HCT116 (cell line): ENCODE measurements around the gene FOXA2. TPM values are rescaled to one million over a fixed set of nuclear protein-coding genes. Genes with fewer than 3 reads are reported as not detected.

Experiments
- ATAC-seq: fragments of 200-7000 bp; cut with Tn5 transposase; 2 replicates; pipeline ENCODE4 v1.9.1; 2020; ENCODE audit warnings: mild to moderate bottlenecking, moderate library complexity
- BruUV-seq: library from RNA; stranded (reverse); fragments of 400-500 nt; replicated peaks from 2 replicates; lab custom pipeline; 2021; lab: Mats Ljungman, UMichigan
- CTCF ChIA-PET: fragments of 300-600 bp; sonication (Branson Sonifier 250); formaldehyde crosslinking; loops from one replicate; lab custom pipeline; 2021; ENCODE audit warnings: antibody characterized with exemption; lab: Charles Lee
- POLR2A ChIA-PET: fragments of 300-600, 350-600 bp; sonication (Branson Sonifier 250); formaldehyde crosslinking; loops from one replicate; lab custom pipeline; 2021; ENCODE audit warnings: antibody characterized with exemption; lab: Charles Lee
- RAD21 ChIA-PET, 2 experiments: fragments of 300-600 bp; sonication (Branson Sonifier 250); formaldehyde crosslinking; loops; one replicate each; lab custom pipeline; 2023; ENCODE audit warnings: low total read pairs in 2 of 2; ENCODE audit not compliant: uncharacterized antibody in 2 of 2, unreplicated experiment in 2 of 2, low non-redundant PET in 1 of 2; lab: Charles Lee
- DNase-seq: peaks from one replicate; pipeline ENCODE4 v3.0.0-alpha.2; 2010; ENCODE audit warnings: low read depth, low spot score
- H2AFZ ChIP-seq: fragments of 200-600 bp; shearing (Covaris generic), sonication (generic); 2 replicates; pipeline ENCODE4 v1.6.1; 2017; ENCODE audit warnings: low read depth, mixed run types, mixed read lengths, antibody characterized with exemption, low read length; ENCODE audit not compliant: poor library complexity, severe bottlenecking
- H3K27ac ChIP-seq: 2 replicates; pipeline ENCODE4 v1.5.1; 2012; ENCODE audit warnings: low read depth, low read length
- H3K27me3 ChIP-seq: fragments of 200-600 bp; sonication (generic); 2 replicates; pipeline ENCODE4 v1.6.1; 2016; ENCODE audit warnings: mixed run types, low read length, mixed read lengths; ENCODE audit not compliant: insufficient read depth
- H3K36me3 ChIP-seq, 2 experiments: fragments of 200-500 bp in 1 of 2; fragments of 200-600 bp in 1 of 2; sonication (Bioruptor generic) in 1 of 2; sonication (generic) in 1 of 2; 2 replicates each; pipeline versions ENCODE4 v1.5.1 to v1.6.1; 2014 to 2016; ENCODE audit warnings: low read length in 2 of 2, inconsistent platforms in 1 of 2, mixed read lengths in 1 of 2, mixed run types in 1 of 2; ENCODE audit not compliant: insufficient read depth in 2 of 2, control insufficient read depth in 1 of 2
- H3K4me1 ChIP-seq, 2 experiments: fragments of 200-600 bp in 1 of 2; sonication (generic) in 1 of 2; 2 replicates each; pipeline versions ENCODE4 v1.5.1 to v1.6.1; 2012 to 2017; ENCODE audit warnings: low read length in 2 of 2, inconsistent platforms in 1 of 2, mild to moderate bottlenecking in 1 of 2, mixed read lengths in 1 of 2, mixed run types in 1 of 2, moderate library complexity in 1 of 2; ENCODE audit not compliant: insufficient read depth in 2 of 2, control insufficient read depth in 1 of 2
- H3K4me2 ChIP-seq: fragments of 200-600 bp; sonication (generic); 2 replicates; pipeline ENCODE4 v1.6.1; 2017; ENCODE audit warnings: mixed run types, low read length, mixed read lengths
- H3K4me3 ChIP-seq, 2 experiments: fragments of 200-600 bp in 1 of 2; sonication (generic) in 1 of 2; replicated peaks in 1 of 2; 2 replicates each; pipeline ENCODE4 v1.5.1; 2011 to 2016; ENCODE audit warnings: low read length in 2 of 2, control low read depth in 1 of 2, low read depth in 1 of 2, mild to moderate bottlenecking in 1 of 2, mixed read lengths in 1 of 2, mixed run types in 1 of 2
- H3K79me2 ChIP-seq: fragments of 200-600 bp; sonication (generic); 2 replicates; pipeline ENCODE4 v1.6.1; 2017; ENCODE audit warnings: mild to moderate bottlenecking, mixed run types, low read length, moderate library complexity, mixed read lengths; ENCODE audit not compliant: insufficient read depth
- H3K9ac ChIP-seq: fragments of 200-600 bp; sonication (generic); 2 replicates; pipeline ENCODE4 v1.6.1; 2016; ENCODE audit warnings: low read length, mixed read lengths
- H3K9me2 ChIP-seq: fragments of 200-600 bp; sonication (generic), shearing (Covaris generic); 2 replicates; pipeline ENCODE4 v1.6.1; 2017; ENCODE audit warnings: mixed run types, mild to moderate bottlenecking, moderate library complexity; ENCODE audit not compliant: insufficient read depth
- H3K9me3 ChIP-seq, 2 experiments: fragments of 200-500 bp in 1 of 2; fragments of 200-600 bp in 1 of 2; sonication (Bioruptor generic) in 1 of 2; sonication (generic) in 1 of 2; 2 replicates each; pipeline ENCODE4 v1.6.1; 2014 to 2017; ENCODE audit warnings: low read length in 2 of 2, mixed read lengths in 2 of 2, inconsistent platforms in 1 of 2, low read depth in 1 of 2, mild to moderate bottlenecking in 1 of 2, mixed run types in 1 of 2, moderate library complexity in 1 of 2; ENCODE audit not compliant: control insufficient read depth in 1 of 2, insufficient read depth in 1 of 2
- H4K20me1 ChIP-seq: fragments of 200-600 bp; sonication (generic), shearing (Covaris generic); 2 replicates; pipeline ENCODE4 v1.6.1; 2017; ENCODE audit warnings: mixed run types, mild to moderate bottlenecking, moderate library complexity; ENCODE audit not compliant: insufficient read depth
- ATF3 ChIP-seq: IDR thresholded peaks from 2 replicates; pipeline ENCODE4 v1.6.1; 2012
- CBX3 ChIP-seq: IDR thresholded peaks from 2 replicates; pipeline ENCODE4 v1.6.1; 2012; ENCODE audit warnings: low read depth
- CEBPB ChIP-seq: IDR thresholded peaks from 2 replicates; pipeline ENCODE4 v1.6.1; 2012; ENCODE audit warnings: low read depth
- EGR1 ChIP-seq: IDR thresholded peaks from 2 replicates; pipeline ENCODE4 v1.6.1; 2012; ENCODE audit warnings: low read depth
- ELF1 ChIP-seq: IDR thresholded peaks from 2 replicates; pipeline ENCODE4 v1.6.1; 2012; ENCODE audit warnings: low read depth, borderline replicate concordance
- EZH2 ChIP-seq: fragments of 200-600 bp; sonication (generic); IDR thresholded peaks from 2 replicates; pipeline ENCODE4 v1.6.1; 2017; ENCODE audit warnings: antibody characterized with exemption, mixed run types
- EZH2phosphoT487 ChIP-seq: fragments of 200-600 bp; IDR thresholded peaks from 2 replicates; pipeline ENCODE4 v1.6.1; 2018; ENCODE audit warnings: antibody characterized with exemption, borderline replicate concordance
- FOSL1 ChIP-seq: IDR thresholded peaks from 2 replicates; pipeline ENCODE4 v1.6.1; 2012; ENCODE audit warnings: low read depth
- JUND ChIP-seq: IDR thresholded peaks from 2 replicates; pipeline ENCODE4 v1.6.1; 2012
- POLR2AphosphoS5 ChIP-seq: IDR thresholded peaks from 2 replicates; pipeline ENCODE4 v1.6.1; 2011; ENCODE audit warnings: mild to moderate bottlenecking, low read depth, low read length, moderate library complexity
- RAD21 ChIP-seq: IDR thresholded peaks from 2 replicates; pipeline ENCODE4 v1.6.1; 2012; ENCODE audit warnings: low read depth, mild to moderate bottlenecking
- SP1 ChIP-seq: IDR thresholded peaks from 2 replicates; pipeline ENCODE4 v1.6.1; 2012; ENCODE audit warnings: low read depth
- SRF ChIP-seq: IDR thresholded peaks from 2 replicates; pipeline ENCODE4 v1.6.1; 2012; ENCODE audit warnings: low read depth
- TCF7L2 ChIP-seq: IDR thresholded peaks from 2 replicates; pipeline ENCODE4 v1.7.0; 2011; ENCODE audit warnings: borderline replicate concordance, inconsistent platforms; ENCODE audit not compliant: insufficient read depth, insufficient read length; ENCODE audit errors: extremely low read depth
- YY1 ChIP-seq: IDR thresholded peaks from 2 replicates; pipeline ENCODE4 v1.6.1; 2011; ENCODE audit warnings: low read length, low read depth, moderate library complexity, mild to moderate bottlenecking; ENCODE audit not compliant: insufficient replicate concordance; ENCODE audit errors: extremely low read depth
- ZFX ChIP-seq: fragments of 450-650 bp; IDR thresholded peaks from 2 replicates; pipeline ENCODE4 v1.6.1; 2017
- ZNF274 ChIP-seq: fragments of 200-500 bp; sonication (Bioruptor generic); IDR thresholded peaks from 2 replicates; pipeline ENCODE4 v1.6.1; 2014; ENCODE audit warnings: mild to moderate bottlenecking, low read depth, low read length, inconsistent platforms
- intact Hi-C: fragments of 100-400 bp; cut with micrococcal nuclease; formaldehyde crosslinking; loops from 2 replicates; pipeline ENCODE4 v1.10.0; 2022
- total RNA-seq: library from RNA; stranded (reverse); gene quantifications from one replicate; pipeline ENCODE4 v1.2.1, GENCODE V29; 2021; ENCODE audit not compliant: unreplicated experiment
- TF ChIP-seq, protein P1 (sequence below): IDR thresholded peaks from 2 replicates; pipeline ENCODE4 v1.6.1; 2012

Gene FOXA2
- total RNA-seq, 1 experiment from 2014 or later = 0.10 TPM

GRCh38 chr20:22577515-22578220, 6.7 kb downstream of the FOXA2 start:
- ChIA-PET CTCF (interaction anchor here (1.4 kb wide), 1 partner anchor 9 kb away, joined by 7 read pairs; no protein-coding TSS in a partner anchor), RAD21 (no interaction called here), POLR2A (no interaction called here)
- DNase-seq (no peak), ATAC-seq (no peak)
- Histone ChIP-seq H3K4me2 (no peak overlapping the region), H3K36me3 (no peaks in the 10 kb centered on the region), H3K9ac (no peak overlapping the region), H3K9me3 (no peaks in the 10 kb centered on the region), H2AFZ (no peak overlapping the region), H3K27me3 (no peaks in the 10 kb centered on the region), H3K9me2 (no peaks in the 10 kb centered on the region), H3K79me2 (no peaks in the 10 kb centered on the region), H3K27ac (no peak overlapping the region), H3K4me3 (no peak overlapping the region)
- TF ChIP-seq EZH2phosphoT487 (no peak), RAD21 (no peak), CEBPB (no peak), ELF1 (no peak), YY1 (no peak), FOSL1 (no peak), CBX3 (no peak)
- TF ChIP-seq, all 23 proteins: peak for 0
- no TSS peak for BruUV-seq
- Histone ChIP-seq H4K20me1 (no peaks in the 10 kb centered on the region), H3K4me1 (no peaks in the 10 kb centered on the region)
- intact Hi-C loops = no loop called here

- no peak overlapping the region for H3K9ac ChIP-seq
- H3K4me2 ChIP-seq = no peak overlapping the region
- H3K4me3 ChIP-seq = no peak overlapping the region
- no peaks in the 10 kb centered on the region for H3K36me3 ChIP-seq
- no peak overlapping the region for H3K27ac ChIP-seq
- no TSS peak for BruUV-seq
- POLR2A ChIA-PET = no interaction called here
- no peaks in the 10 kb centered on the region for H4K20me1 ChIP-seq
- no peak for ATAC-seq
- H3K9me3 ChIP-seq = no peaks in the 10 kb centered on the region
- DNase-seq = no peak
- RAD21 ChIA-PET = no interaction called here
- no peaks in the 10 kb centered on the region for H3K9me2 ChIP-seq
- H2AFZ ChIP-seq = no peak overlapping the region
- no peaks in the 10 kb centered on the region for H3K27me3 ChIP-seq
- CTCF ChIA-PET = no interaction called here
- intact Hi-C loops = no loop called here
- no peaks in the 10 kb centered on the region for H3K79me2 ChIP-seq
- no peaks in the 10 kb centered on the region for H3K4me1 ChIP-seq
- TF ChIP-seq ELF1 (no peak), ATF3 (no peak), SP1 (no peak), JUND (no peak), POLR2AphosphoS5 (no peak), ZNF274 (no peak), SRF (no peak), EGR1 (no peak), ZFX (no peak), TCF7L2 (no peak), CBX3 (no peak), EZH2phosphoT487 (no peak), EZH2 (no peak)
- TF ChIP-seq, protein P1, sequence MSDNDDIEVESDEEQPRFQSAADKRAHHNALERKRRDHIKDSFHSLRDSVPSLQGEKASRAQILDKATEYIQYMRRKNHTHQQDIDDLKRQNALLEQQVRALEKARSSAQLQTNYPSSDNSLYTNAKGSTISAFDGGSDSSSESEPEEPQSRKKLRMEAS = no peak
Measured at GRCh38 chr20:22576733-22577514, 7.4 kb downstream of the FOXA2 start.
